ENCODE results near the gene CSNK2B.

CSNK2B gene

DNA sequence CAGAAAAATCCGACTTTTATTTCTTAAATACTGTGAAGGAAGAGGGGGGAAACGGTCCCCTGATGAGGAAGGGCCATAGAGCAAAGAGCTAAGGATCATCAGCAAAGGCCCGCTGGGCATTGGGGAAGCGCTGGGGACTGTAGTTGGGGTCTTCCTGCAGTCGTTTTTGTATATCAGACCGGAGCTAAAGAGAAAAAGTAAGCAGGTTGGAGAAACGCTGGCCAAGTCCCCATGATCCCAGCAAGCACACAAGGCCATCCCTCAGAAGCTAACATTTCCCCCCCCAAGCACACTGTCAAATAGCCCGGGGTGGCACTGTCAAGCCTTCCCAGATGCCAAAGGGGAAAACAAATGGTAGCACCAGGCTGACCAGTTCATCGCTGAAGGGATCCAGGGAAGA lies 26.8 kb upstream of the CSNK2B start:
- TF ChIP-seq ZNF274 (IDR thresholded peaks at IDR 0.05; ENCODE audit: low read depth, low read length) (no peak), SUZ12 (IDR thresholded peaks at IDR 0.05; ENCODE audit: extremely low read depth, insufficient read depth, insufficient read length) (no peak), YY1 (IDR thresholded peaks at IDR 0.05; ENCODE audit: insufficient read depth, insufficient read length) (no peak)
- no peak overlapping the region for H3K9ac ChIP-seq (ENCODE audit: insufficient read length, low read depth)
- no peaks in the 10 kb centered on the region for H3K27me3 ChIP-seq (ENCODE audit: insufficient read depth, insufficient read length)
- no peak overlapping the region for H3K4me3 ChIP-seq (ENCODE audit: insufficient read length, low read depth)
- no peak for DNase-seq (ENCODE audit: low read depth, low spot score)
- H3K9me3 ChIP-seq (ENCODE audit: insufficient read depth, low read length) = no peaks in the 10 kb centered on the region; the same call in 1 of the 2 replicates
- peaks cover 88% of the 10 kb centered on the region for H3K36me3 ChIP-seq (ENCODE audit: insufficient read depth, insufficient read length, low read length)
- no peaks in the 10 kb centered on the region for H3K4me1 ChIP-seq (ENCODE audit: insufficient read depth, insufficient read length)

DNA sequence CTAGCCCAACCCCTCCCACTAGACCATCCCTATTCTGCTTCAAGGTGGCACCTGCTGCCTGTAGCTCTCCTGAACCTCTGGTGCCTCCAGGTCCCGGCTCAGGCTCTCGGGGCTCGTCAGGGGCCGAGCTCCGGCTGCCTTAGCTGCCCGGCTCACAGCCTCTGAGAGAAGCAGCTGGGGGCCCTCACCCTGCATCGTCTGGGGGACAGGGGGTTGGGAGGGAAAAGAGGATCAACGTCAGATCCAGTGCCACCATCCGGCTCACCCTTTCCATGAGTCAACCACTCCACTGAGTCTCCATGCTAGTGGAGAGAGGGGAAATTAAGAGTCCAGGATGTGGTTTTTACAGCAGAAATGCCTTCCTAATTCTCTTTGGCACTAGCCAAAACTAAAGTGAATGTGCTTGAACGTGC lies 26.4 kb upstream of the CSNK2B start:
- H3K9ac ChIP-seq (ENCODE audit: insufficient read length, low read depth) = no peak overlapping the region
- no peak for DNase-seq (ENCODE audit: low read depth, low spot score)
- peaks cover 88% of the 10 kb centered on the region for H3K36me3 ChIP-seq (ENCODE audit: insufficient read depth, insufficient read length, low read length)

DNA sequence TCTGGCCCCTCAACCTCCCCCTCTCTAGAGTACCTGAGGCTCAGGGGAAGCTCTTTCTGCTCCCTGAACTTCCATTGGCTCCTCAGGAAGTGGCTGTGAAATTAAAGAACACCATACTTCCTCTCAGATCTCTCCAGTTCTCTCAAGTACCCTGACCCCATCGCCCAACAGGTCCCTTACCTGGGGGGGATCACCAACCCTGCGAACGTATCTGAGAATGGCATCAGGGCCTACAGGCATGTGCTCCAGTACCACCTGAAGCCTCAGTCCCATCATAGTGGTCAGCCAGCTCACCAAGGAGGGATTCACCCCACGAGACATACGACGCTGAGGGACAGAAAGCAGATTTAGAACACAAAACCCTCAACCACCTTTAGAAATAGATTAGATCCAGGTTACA lies 25.3 kb upstream of the CSNK2B start:
- no peaks in the 10 kb centered on the region for H3K4me1 ChIP-seq (ENCODE audit: insufficient read depth, insufficient read length)
- no peak for TF ChIP-seq ZNF274 (IDR thresholded peaks at IDR 0.05; ENCODE audit: low read depth, low read length)
- TF ChIP-seq SUZ12 (IDR thresholded peaks at IDR 0.05; ENCODE audit: extremely low read depth, insufficient read depth, insufficient read length) = no peak
- TF ChIP-seq YY1 (IDR thresholded peaks at IDR 0.05; ENCODE audit: insufficient read depth, insufficient read length) = no peak
- no peak for DNase-seq (ENCODE audit: low read depth, low spot score)
- no peaks in the 10 kb centered on the region; the same call in 1 of the 2 replicates for H3K9me3 ChIP-seq (ENCODE audit: insufficient read depth, low read length)
- no peak overlapping the region for H3K9ac ChIP-seq (ENCODE audit: insufficient read length, low read depth)
- no peak overlapping the region for H3K4me3 ChIP-seq (ENCODE audit: insufficient read length, low read depth)
- H3K27me3 ChIP-seq (ENCODE audit: insufficient read depth, insufficient read length) = no peaks in the 10 kb centered on the region
- H3K36me3 ChIP-seq (ENCODE audit: insufficient read depth, insufficient read length, low read length) = peaks cover 88% of the 10 kb centered on the region

More for the DNA sequence above, 26.4 kb upstream of the CSNK2B start:
- Histone ChIP-seq H3K9me3 (ENCODE audit: insufficient read depth, low read length) (no peaks in the 10 kb centered on the region; the same call in 1 of the 2 replicates), H3K4me3 (ENCODE audit: insufficient read length, low read depth) (no peak overlapping the region), H3K27me3 (ENCODE audit: insufficient read depth, insufficient read length) (no peaks in the 10 kb centered on the region), H3K4me1 (ENCODE audit: insufficient read depth, insufficient read length) (no peaks in the 10 kb centered on the region)
- TF ChIP-seq SUZ12 (IDR thresholded peaks at IDR 0.05; ENCODE audit: extremely low read depth, insufficient read depth, insufficient read length) (no peak), YY1 (IDR thresholded peaks at IDR 0.05; ENCODE audit: insufficient read depth, insufficient read length) (no peak)

GRCh38 chr6:31641370-31641769 lies 24.5 kb upstream of the CSNK2B start:
- no peak for DNase-seq (ENCODE audit: low read depth, low spot score)
- Histone ChIP-seq H3K4me3 (ENCODE audit: insufficient read length, low read depth) (no peak overlapping the region), H3K4me1 (ENCODE audit: insufficient read depth, insufficient read length) (no peaks in the 10 kb centered on the region), H3K9me3 (ENCODE audit: insufficient read depth, low read length) (no peaks in the 10 kb centered on the region; the same call in 1 of the 2 replicates), H3K27me3 (ENCODE audit: insufficient read depth, insufficient read length) (no peaks in the 10 kb centered on the region), H3K9ac (ENCODE audit: insufficient read length, low read depth) (no peak overlapping the region), H3K36me3 (ENCODE audit: insufficient read depth, insufficient read length, low read length) (peaks cover 88% of the 10 kb centered on the region)
- TF ChIP-seq ZNF274 (IDR thresholded peaks at IDR 0.05; ENCODE audit: low read depth, low read length) = no peak
- no peak for TF ChIP-seq YY1 (IDR thresholded peaks at IDR 0.05; ENCODE audit: insufficient read depth, insufficient read length)
- TF ChIP-seq SUZ12 (IDR thresholded peaks at IDR 0.05; ENCODE audit: extremely low read depth, insufficient read depth, insufficient read length) = no peak

DNA sequence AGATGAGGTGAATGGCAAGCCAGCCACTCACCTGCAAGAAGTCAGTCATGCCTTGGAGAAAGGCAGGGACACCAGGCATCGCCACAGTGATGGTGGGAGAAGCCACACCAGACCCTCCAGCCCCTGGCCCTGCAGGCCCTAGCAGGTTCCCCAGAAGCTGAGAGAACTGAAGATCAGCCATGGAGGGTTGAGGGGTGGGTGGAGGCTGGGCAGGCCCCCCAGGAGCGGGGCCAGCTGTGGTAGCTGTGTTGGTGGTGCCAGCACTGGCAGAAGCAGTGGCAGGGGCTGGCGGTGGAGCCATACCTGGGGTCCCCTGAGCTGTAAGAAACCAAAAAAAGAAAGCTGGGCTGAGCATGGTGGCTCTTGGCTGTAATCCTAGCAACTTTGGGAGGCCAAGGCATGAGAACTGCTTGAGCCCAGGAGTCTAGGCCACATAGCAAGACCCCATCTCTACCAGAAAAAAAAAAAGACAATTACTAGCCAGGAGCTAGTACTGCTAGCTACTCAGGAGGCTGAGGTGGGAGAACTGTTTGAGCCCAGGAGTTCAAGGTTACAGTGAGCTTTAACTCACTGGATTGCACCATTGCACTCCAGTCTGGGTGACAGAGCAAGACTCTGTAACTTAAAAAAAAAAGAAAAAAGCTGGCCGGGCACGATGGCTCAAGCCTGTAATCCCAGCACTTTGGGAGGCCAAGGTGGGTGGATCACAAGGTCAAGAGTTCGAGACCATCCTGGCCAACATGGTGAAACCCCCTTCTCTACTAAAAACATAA lies 22.9 kb upstream of the CSNK2B start:
- DNase-seq (ENCODE audit: low read depth, low spot score) = no peak
- H3K9me3 ChIP-seq (ENCODE audit: insufficient read depth, low read length) = no peaks in the 10 kb centered on the region; the same call in 1 of the 2 replicates
- no peak overlapping the region for H3K4me3 ChIP-seq (ENCODE audit: insufficient read length, low read depth)
- peaks cover 87% of the 10 kb centered on the region for H3K36me3 ChIP-seq (ENCODE audit: insufficient read depth, insufficient read length, low read length)
- no peaks in the 10 kb centered on the region for H3K27me3 ChIP-seq (ENCODE audit: insufficient read depth, insufficient read length)
- no peak overlapping the region for H3K9ac ChIP-seq (ENCODE audit: insufficient read length, low read depth)
- no peak for TF ChIP-seq ZNF274 (IDR thresholded peaks at IDR 0.05; ENCODE audit: low read depth, low read length)
- no peak for TF ChIP-seq YY1 (IDR thresholded peaks at IDR 0.05; ENCODE audit: insufficient read depth, insufficient read length)
- TF ChIP-seq SUZ12 (IDR thresholded peaks at IDR 0.05; ENCODE audit: extremely low read depth, insufficient read depth, insufficient read length) = no peak
- H3K4me1 ChIP-seq (ENCODE audit: insufficient read depth, insufficient read length) = no peaks in the 10 kb centered on the region

- no peak for DNase-seq (ENCODE audit: low read depth, low spot score)
- H3K9ac ChIP-seq (ENCODE audit: insufficient read length, low read depth) = no peak overlapping the region
- no peak for TF ChIP-seq SUZ12 (IDR thresholded peaks at IDR 0.05; ENCODE audit: extremely low read depth, insufficient read depth, insufficient read length)
- no peak for TF ChIP-seq YY1 (IDR thresholded peaks at IDR 0.05; ENCODE audit: insufficient read depth, insufficient read length)
- TF ChIP-seq ZNF274 (IDR thresholded peaks at IDR 0.05; ENCODE audit: low read depth, low read length) = no peak
- H3K27me3 ChIP-seq (ENCODE audit: insufficient read depth, insufficient read length) = no peaks in the 10 kb centered on the region
- no peaks in the 10 kb centered on the region; the same call in 1 of the 2 replicates for H3K9me3 ChIP-seq (ENCODE audit: insufficient read depth, low read length)
- peaks cover 92% of the 10 kb centered on the region for H3K36me3 ChIP-seq (ENCODE audit: insufficient read depth, insufficient read length, low read length)
- H3K4me3 ChIP-seq (ENCODE audit: insufficient read length, low read depth) = no peak overlapping the region
- no peaks in the 10 kb centered on the region for H3K4me1 ChIP-seq (ENCODE audit: insufficient read depth, insufficient read length)
These were observed 21.9 kb upstream of the CSNK2B start for GRCh38 chr6:31643818-31644454.

GRCh38 chr6:31645325-31645724 lies 20.6 kb upstream of the CSNK2B start:
- H3K4me3 ChIP-seq (ENCODE audit: insufficient read length, low read depth) = no peak overlapping the region
- no peaks in the 10 kb centered on the region for H3K27me3 ChIP-seq (ENCODE audit: insufficient read depth, insufficient read length)
- H3K9ac ChIP-seq (ENCODE audit: insufficient read length, low read depth) = no peak overlapping the region
- no peaks in the 10 kb centered on the region for H3K4me1 ChIP-seq (ENCODE audit: insufficient read depth, insufficient read length)
- TF ChIP-seq SUZ12 (IDR thresholded peaks at IDR 0.05; ENCODE audit: extremely low read depth, insufficient read depth, insufficient read length) (no peak), ZNF274 (IDR thresholded peaks at IDR 0.05; ENCODE audit: low read depth, low read length) (no peak)
- peaks cover 87% of the 10 kb centered on the region for H3K36me3 ChIP-seq (ENCODE audit: insufficient read depth, insufficient read length, low read length)
- DNase-seq (ENCODE audit: low read depth, low spot score) = no peak
- no peaks in the 10 kb centered on the region for H3K9me3 ChIP-seq (ENCODE audit: insufficient read depth, low read length)
